ENCODE measurements around the gene CMIP.

CMIP gene

DNA sequence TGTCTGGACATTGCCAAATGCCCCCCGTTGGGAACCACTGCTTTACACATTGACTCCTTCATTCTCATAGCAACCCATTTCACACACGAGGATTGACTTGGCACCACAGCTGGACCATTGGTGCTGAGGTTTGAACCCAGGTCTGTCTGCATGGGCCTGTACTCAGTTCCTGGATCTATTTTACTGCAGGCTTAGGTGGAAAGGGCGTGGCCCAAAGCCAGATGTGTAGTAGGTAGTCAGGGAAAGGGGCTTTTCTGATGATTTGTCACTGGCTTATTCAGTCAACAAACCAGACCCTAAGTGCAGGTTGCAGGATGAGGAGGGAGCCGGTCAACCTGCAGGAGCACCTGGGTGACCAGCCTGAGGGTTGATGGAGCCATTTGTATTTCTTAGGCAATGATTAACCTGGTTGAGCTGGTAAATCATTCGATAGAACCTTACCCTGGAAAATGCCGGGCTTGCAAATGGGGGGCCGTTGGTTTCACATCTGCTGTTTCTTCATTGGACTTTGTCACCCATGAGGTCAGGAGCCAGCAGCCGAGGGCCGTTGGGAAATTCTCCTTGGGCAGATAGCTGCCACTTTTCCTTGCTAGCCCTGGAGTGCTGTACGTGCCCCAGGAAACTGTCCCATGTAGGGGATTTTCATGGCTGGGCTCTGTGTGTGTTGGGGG lies 104.4 kb downstream of the CMIP start:
- no peak for TF ChIP-seq L3MBTL2 (conservative IDR thresholded peaks at IDR 0.05)
- no peak for TF ChIP-seq PKNOX1 (IDR thresholded peaks at IDR 0.05)
- TF ChIP-seq SP1 (IDR thresholded peaks at IDR 0.05), result no peak
- TF ChIP-seq FOXM1 (IDR thresholded peaks at IDR 0.05; ENCODE audit: borderline replicate concordance), result no peak
- TF ChIP-seq NFRKB (IDR thresholded peaks at IDR 0.05), result no peak
- no peak for TF ChIP-seq HDGF (IDR thresholded peaks at IDR 0.05; ENCODE audit: borderline replicate concordance)
- TF ChIP-seq SUZ12 (IDR thresholded peaks at IDR 0.05), result no peak
- no peak for TF ChIP-seq BHLHE40 (IDR thresholded peaks at IDR 0.05; ENCODE audit: borderline replicate concordance)
- no peak for TF ChIP-seq ELF4 (IDR thresholded peaks at IDR 0.05)
- TF ChIP-seq FOXK2 (IDR thresholded peaks at IDR 0.05), result no peak
- no peak for TF ChIP-seq CTBP1 (IDR thresholded peaks at IDR 0.05; ENCODE audit: borderline replicate concordance)
- TF ChIP-seq ARNT (IDR thresholded peaks at IDR 0.05), result no peak
- no peak for TF ChIP-seq LEF1 (IDR thresholded peaks at IDR 0.05; ENCODE audit: borderline replicate concordance)
- no peak for DNase-seq (ENCODE audit: extremely low spot score)
- CTCF ChIA-PET, result no interaction called here
- POLR2A ChIA-PET, result no interaction called here

GRCh38 chr16:81549547-81550431 lies 105.2 kb downstream of the CMIP start:
- DNase-seq (ENCODE audit: extremely low spot score), result no peak

GRCh38 chr16:81550432-81550808 lies 105.8 kb downstream of the CMIP start:
- ChIA-PET POLR2A (no interaction called here), CTCF (no interaction called here)
- TF ChIP-seq LEF1 (IDR thresholded peaks at IDR 0.05; ENCODE audit: borderline replicate concordance) (no peak), NFRKB (IDR thresholded peaks at IDR 0.05) (no peak), CTBP1 (IDR thresholded peaks at IDR 0.05; ENCODE audit: borderline replicate concordance) (no peak), BHLHE40 (IDR thresholded peaks at IDR 0.05; ENCODE audit: borderline replicate concordance) (no peak), PKNOX1 (IDR thresholded peaks at IDR 0.05) (no peak), FOXA1 (IDR thresholded peaks at IDR 0.05) (no peak), SUZ12 (IDR thresholded peaks at IDR 0.05) (no peak), TARDBP (IDR thresholded peaks at IDR 0.05) (no peak), ZNF384 (IDR thresholded peaks at IDR 0.05) (no peak)
- no peak for DNase-seq (ENCODE audit: extremely low spot score)

More at GRCh38 chr16:81549547-81550431, 105.2 kb downstream of the CMIP start:
- TF ChIP-seq SP1 (IDR thresholded peaks at IDR 0.05), result no peak
- TF ChIP-seq LEF1 (IDR thresholded peaks at IDR 0.05; ENCODE audit: borderline replicate concordance), result no peak
- TF ChIP-seq ELF4 (IDR thresholded peaks at IDR 0.05), result no peak
- TF ChIP-seq HDGF (IDR thresholded peaks at IDR 0.05; ENCODE audit: borderline replicate concordance), result no peak
- TF ChIP-seq TARDBP (IDR thresholded peaks at IDR 0.05), result no peak
- no peak for TF ChIP-seq L3MBTL2 (conservative IDR thresholded peaks at IDR 0.05)
- TF ChIP-seq NFRKB (IDR thresholded peaks at IDR 0.05), result no peak
- TF ChIP-seq ARNT (IDR thresholded peaks at IDR 0.05), result no peak
- TF ChIP-seq CTBP1 (IDR thresholded peaks at IDR 0.05; ENCODE audit: borderline replicate concordance), result no peak
- no peak for TF ChIP-seq SUZ12 (IDR thresholded peaks at IDR 0.05)
- TF ChIP-seq BHLHE40 (IDR thresholded peaks at IDR 0.05; ENCODE audit: borderline replicate concordance), result no peak
- POLR2A ChIA-PET, result no interaction called here
- CTCF ChIA-PET, result no interaction called here

- CTCF ChIA-PET, result no interaction called here
- TF ChIP-seq TARDBP (IDR thresholded peaks at IDR 0.05), result no peak
- no peak for TF ChIP-seq L3MBTL2 (conservative IDR thresholded peaks at IDR 0.05)
- no peak for TF ChIP-seq ELF4 (IDR thresholded peaks at IDR 0.05)
- TF ChIP-seq SUZ12 (IDR thresholded peaks at IDR 0.05), result no peak
- no peak for TF ChIP-seq FOXK2 (IDR thresholded peaks at IDR 0.05)
- no peak for TF ChIP-seq CTBP1 (IDR thresholded peaks at IDR 0.05; ENCODE audit: borderline replicate concordance)
- no peak for DNase-seq (ENCODE audit: extremely low spot score)
- POLR2A ChIA-PET, result no interaction called here
Observed at GRCh38 chr16:81551151-81551808, 106.7 kb downstream of the CMIP start.

GRCh38 chr16:81551821-81552304 lies 107.3 kb downstream of the CMIP start:
- ChIA-PET POLR2A (no interaction called here), CTCF (no interaction called here)
- no peak for DNase-seq (ENCODE audit: extremely low spot score)
- TF ChIP-seq HDGF (IDR thresholded peaks at IDR 0.05; ENCODE audit: borderline replicate concordance) (no peak), ELF4 (IDR thresholded peaks at IDR 0.05) (no peak), L3MBTL2 (conservative IDR thresholded peaks at IDR 0.05) (no peak), ZNF384 (IDR thresholded peaks at IDR 0.05) (no peak), TARDBP (IDR thresholded peaks at IDR 0.05) (no peak), FOXM1 (IDR thresholded peaks at IDR 0.05; ENCODE audit: borderline replicate concordance) (no peak), CTBP1 (IDR thresholded peaks at IDR 0.05; ENCODE audit: borderline replicate concordance) (no peak), SP1 (IDR thresholded peaks at IDR 0.05) (no peak), NFRKB (IDR thresholded peaks at IDR 0.05) (no peak), FOXK2 (IDR thresholded peaks at IDR 0.05) (no peak), PKNOX1 (IDR thresholded peaks at IDR 0.05) (no peak)

- TF ChIP-seq HDGF (IDR thresholded peaks at IDR 0.05; ENCODE audit: borderline replicate concordance), result no peak
- no peak for TF ChIP-seq SP1 (IDR thresholded peaks at IDR 0.05)
- TF ChIP-seq L3MBTL2 (conservative IDR thresholded peaks at IDR 0.05), result no peak
- no peak for TF ChIP-seq FOXA1 (IDR thresholded peaks at IDR 0.05)
- no peak for TF ChIP-seq TARDBP (IDR thresholded peaks at IDR 0.05)
- no peak for TF ChIP-seq ELF4 (IDR thresholded peaks at IDR 0.05)
- no peak for TF ChIP-seq CTBP1 (IDR thresholded peaks at IDR 0.05; ENCODE audit: borderline replicate concordance)
- no peak for TF ChIP-seq LEF1 (IDR thresholded peaks at IDR 0.05; ENCODE audit: borderline replicate concordance)
- TF ChIP-seq ZNF384 (IDR thresholded peaks at IDR 0.05), result no peak
- TF ChIP-seq FOXK2 (IDR thresholded peaks at IDR 0.05), result no peak
- no peak for TF ChIP-seq ARNT (IDR thresholded peaks at IDR 0.05)
- no peak for TF ChIP-seq PKNOX1 (IDR thresholded peaks at IDR 0.05)
- TF ChIP-seq SUZ12 (IDR thresholded peaks at IDR 0.05), result no peak
- TF ChIP-seq BHLHE40 (IDR thresholded peaks at IDR 0.05; ENCODE audit: borderline replicate concordance), result no peak
- CTCF ChIA-PET, result no interaction called here
- POLR2A ChIA-PET, result no interaction called here
- DNase-seq (ENCODE audit: extremely low spot score), result no peak
Observed at GRCh38 chr16:81552743-81553079, 108.1 kb downstream of the CMIP start.
